ENCODE data around the gene TMED6. TPM values are rescaled to one million over a fixed set of nuclear protein-coding genes. Genes with fewer than 3 reads are reported as not detected.

TMED6 gene
- total and polyA plus RNA-seq, 2 experiments from 2014 or later: 0.29 TPM; not detected in 1

DNA sequence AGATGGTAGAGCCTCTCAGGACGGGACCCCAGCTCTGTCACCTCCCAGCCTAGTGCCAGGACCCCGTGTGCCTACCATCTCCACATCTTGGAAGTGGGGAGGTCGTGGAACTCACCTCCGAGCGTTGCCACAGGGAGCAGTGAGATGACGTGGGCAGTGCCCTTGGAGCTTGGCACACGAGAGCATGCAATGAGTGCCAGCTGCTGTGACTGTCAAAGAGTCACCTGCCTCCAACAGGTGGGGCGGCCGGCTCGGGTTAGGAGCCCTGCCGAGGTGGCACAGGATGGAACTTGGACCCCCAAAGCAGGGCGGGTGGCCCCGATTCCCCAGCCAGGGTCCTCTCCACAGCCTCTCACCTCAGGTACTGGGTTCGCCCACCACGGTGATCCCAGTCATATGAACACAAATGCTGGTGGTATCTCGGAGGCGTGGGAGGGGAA, 35.0 kb downstream of the TMED6 start (continued):
- TF ChIP-seq STAT1 (IDR thresholded peaks at IDR 0.05; ENCODE audit: unreplicated experiment) (no peak), ZNF331 (CRISPR knock-in tag; IDR thresholded peaks at IDR 0.05; ENCODE audit: low read depth) (no peak)
- TF ChIP-seq, protein P1, sequence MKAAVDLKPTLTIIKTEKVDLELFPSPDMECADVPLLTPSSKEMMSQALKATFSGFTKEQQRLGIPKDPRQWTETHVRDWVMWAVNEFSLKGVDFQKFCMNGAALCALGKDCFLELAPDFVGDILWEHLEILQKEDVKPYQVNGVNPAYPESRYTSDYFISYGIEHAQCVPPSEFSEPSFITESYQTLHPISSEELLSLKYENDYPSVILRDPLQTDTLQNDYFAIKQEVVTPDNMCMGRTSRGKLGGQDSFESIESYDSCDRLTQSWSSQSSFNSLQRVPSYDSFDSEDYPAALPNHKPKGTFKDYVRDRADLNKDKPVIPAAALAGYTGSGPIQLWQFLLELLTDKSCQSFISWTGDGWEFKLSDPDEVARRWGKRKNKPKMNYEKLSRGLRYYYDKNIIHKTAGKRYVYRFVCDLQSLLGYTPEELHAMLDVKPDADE (IDR thresholded peaks at IDR 0.05): no peak
- TF ChIP-seq, protein P2, sequence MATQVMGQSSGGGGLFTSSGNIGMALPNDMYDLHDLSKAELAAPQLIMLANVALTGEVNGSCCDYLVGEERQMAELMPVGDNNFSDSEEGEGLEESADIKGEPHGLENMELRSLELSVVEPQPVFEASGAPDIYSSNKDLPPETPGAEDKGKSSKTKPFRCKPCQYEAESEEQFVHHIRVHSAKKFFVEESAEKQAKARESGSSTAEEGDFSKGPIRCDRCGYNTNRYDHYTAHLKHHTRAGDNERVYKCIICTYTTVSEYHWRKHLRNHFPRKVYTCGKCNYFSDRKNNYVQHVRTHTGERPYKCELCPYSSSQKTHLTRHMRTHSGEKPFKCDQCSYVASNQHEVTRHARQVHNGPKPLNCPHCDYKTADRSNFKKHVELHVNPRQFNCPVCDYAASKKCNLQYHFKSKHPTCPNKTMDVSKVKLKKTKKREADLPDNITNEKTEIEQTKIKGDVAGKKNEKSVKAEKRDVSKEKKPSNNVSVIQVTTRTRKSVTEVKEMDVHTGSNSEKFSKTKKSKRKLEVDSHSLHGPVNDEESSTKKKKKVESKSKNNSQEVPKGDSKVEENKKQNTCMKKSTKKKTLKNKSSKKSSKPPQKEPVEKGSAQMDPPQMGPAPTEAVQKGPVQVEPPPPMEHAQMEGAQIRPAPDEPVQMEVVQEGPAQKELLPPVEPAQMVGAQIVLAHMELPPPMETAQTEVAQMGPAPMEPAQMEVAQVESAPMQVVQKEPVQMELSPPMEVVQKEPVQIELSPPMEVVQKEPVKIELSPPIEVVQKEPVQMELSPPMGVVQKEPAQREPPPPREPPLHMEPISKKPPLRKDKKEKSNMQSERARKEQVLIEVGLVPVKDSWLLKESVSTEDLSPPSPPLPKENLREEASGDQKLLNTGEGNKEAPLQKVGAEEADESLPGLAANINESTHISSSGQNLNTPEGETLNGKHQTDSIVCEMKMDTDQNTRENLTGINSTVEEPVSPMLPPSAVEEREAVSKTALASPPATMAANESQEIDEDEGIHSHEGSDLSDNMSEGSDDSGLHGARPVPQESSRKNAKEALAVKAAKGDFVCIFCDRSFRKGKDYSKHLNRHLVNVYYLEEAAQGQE (IDR thresholded peaks at IDR 0.05; ENCODE audit: unreplicated experiment): no peak

DNA sequence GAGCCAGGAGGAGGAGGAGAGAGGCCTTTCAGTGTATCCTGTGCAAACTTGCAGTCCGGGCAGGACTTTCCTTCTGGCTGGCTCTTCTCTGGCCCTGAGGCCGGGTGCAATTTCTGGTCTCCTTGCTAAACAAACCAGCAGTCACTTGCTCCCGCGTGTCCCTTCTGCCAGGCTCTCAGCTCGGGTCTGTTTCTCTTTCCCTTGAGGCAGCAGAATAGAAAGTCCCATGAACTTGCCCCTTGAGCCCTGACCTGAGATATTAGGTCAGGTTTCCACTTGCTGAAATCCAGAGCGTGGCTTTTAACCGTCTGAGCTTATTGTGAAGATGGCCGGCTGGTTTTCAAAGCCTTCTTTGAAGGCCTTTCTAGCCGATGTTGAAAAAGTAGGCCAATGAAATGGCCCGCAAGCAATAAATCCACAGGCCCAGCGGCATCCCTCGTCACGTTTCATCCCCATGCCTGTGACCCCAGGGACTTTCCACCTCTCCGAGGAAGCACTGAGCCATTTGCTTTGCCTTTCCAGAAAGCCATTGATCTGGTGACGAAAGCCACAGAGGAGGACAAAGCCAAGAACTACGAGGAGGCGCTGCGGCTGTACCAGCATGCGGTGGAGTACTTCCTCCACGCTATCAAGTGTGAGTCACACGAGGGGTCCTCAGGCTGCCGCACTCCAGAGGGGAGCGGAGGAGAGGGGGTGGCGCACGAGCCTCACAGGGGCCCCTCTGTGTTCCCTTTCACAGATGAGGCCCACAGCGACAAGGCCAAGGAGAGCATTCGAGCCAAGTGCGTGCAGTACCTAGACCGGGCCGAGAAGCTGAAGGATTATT, 35.9 kb downstream of the TMED6 start:
- H3K9me2 ChIP-seq (ENCODE audit: insufficient read depth): no peaks in the 10 kb centered on the region
- H4K20me1 ChIP-seq (replicated peaks; ENCODE audit: insufficient read depth): peaks cover 18% of the 10 kb centered on the region
- Mint-ChIP-seq H3K4me1 (peaks cover 5% of the 10 kb centered on the region), H3K9me3 (no peaks in the 10 kb centered on the region), H3K27me3 (ENCODE audit: insufficient read depth, low read depth, poor library complexity) (peaks cover 16% of the 10 kb centered on the region), H3K36me3 (ENCODE audit: low read depth) (peaks cover 46% of the 10 kb centered on the region), H3K27ac (no peak overlapping the region), H3K4me3 (no peak overlapping the region)
- H2AFZ ChIP-seq: no peak overlapping the region
- H3K27ac ChIP-seq (ENCODE audit: low read depth): no peak overlapping the region
- peaks cover 4% of the 10 kb centered on the region; the same call in 1 of the 2 replicates for H3F3A ChIP-seq (replicated peaks; ENCODE audit: low read depth)
- no peaks in the 10 kb centered on the region for H3K27me3 ChIP-seq (ENCODE audit: insufficient read depth)
- peaks cover 26% of the 10 kb centered on the region for H3K79me2 ChIP-seq (replicated peaks; ENCODE audit: insufficient read depth)
- H3K36me3 ChIP-seq (ENCODE audit: insufficient read depth): no peaks in the 10 kb centered on the region; the same call in 1 of the 2 replicates
- H3K4me1 ChIP-seq (ENCODE audit: insufficient read depth): 0 out of 2 replicates have a peak, but pooled peaks cover 3% of the 10 kb centered on the region
- no peak overlapping the region for H3K4me3 ChIP-seq
- DNase-seq (ENCODE audit: low spot score) (no peak), ATAC-seq (no peak)
- no peak overlapping the region for H3K4me2 ChIP-seq
- TF ChIP-seq EZH2phosphoT487 (IDR thresholded peaks at IDR 0.05; ENCODE audit: unreplicated experiment): no peak
- TF ChIP-seq, protein P1 (IDR thresholded peaks at IDR 0.05): no peak
- TF ChIP-seq JUNB (IDR thresholded peaks at IDR 0.05; ENCODE audit: unreplicated experiment): no peak
- TF ChIP-seq, protein P3, sequence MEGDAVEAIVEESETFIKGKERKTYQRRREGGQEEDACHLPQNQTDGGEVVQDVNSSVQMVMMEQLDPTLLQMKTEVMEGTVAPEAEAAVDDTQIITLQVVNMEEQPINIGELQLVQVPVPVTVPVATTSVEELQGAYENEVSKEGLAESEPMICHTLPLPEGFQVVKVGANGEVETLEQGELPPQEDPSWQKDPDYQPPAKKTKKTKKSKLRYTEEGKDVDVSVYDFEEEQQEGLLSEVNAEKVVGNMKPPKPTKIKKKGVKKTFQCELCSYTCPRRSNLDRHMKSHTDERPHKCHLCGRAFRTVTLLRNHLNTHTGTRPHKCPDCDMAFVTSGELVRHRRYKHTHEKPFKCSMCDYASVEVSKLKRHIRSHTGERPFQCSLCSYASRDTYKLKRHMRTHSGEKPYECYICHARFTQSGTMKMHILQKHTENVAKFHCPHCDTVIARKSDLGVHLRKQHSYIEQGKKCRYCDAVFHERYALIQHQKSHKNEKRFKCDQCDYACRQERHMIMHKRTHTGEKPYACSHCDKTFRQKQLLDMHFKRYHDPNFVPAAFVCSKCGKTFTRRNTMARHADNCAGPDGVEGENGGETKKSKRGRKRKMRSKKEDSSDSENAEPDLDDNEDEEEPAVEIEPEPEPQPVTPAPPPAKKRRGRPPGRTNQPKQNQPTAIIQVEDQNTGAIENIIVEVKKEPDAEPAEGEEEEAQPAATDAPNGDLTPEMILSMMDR (conservative IDR thresholded peaks at IDR 0.05; ENCODE audit: low read depth in 2 of 2): no peak
- no peak for TF ChIP-seq NANOG (IDR thresholded peaks at IDR 0.05; ENCODE audit: borderline replicate concordance)
- no peak for TF ChIP-seq EZH2 (IDR thresholded peaks at IDR 0.05; ENCODE audit: low read depth, unreplicated experiment)
- no peak for TF ChIP-seq ZNF114 (CRISPR knock-in tag; IDR thresholded peaks at IDR 0.05)

All from GM23338 (cell line).